RWPE2 (cell line): ENCODE measurements around the gene FAT2.

ENCODE experiments used
- ATAC-seq: fragments of 200-7000 bp; cut with Tn5 transposase; 3 replicates; pipeline ENCODE4 v1.9.1; 2021; ENCODE audit warnings: low read depth
- DNase-seq: peaks from one replicate; pipeline ENCODE4 v3.0.0-alpha.2; 2020; ENCODE audit warnings: low spot score
- H3K27ac ChIP-seq: fragments of 450-650 bp; 2 replicates; pipeline ENCODE4 v1.5.1; 2017; ENCODE audit warnings: mild to moderate bottlenecking; ENCODE audit not compliant: poor library complexity, severe bottlenecking
- H3K27me3 ChIP-seq: fragments of 250-450 bp; sonication (Bioruptor Pico); 2 replicates; pipeline ENCODE4 v1.5.1; 2021; ENCODE audit warnings: mild to moderate bottlenecking, moderate library complexity; ENCODE audit not compliant: insufficient read depth, poor library complexity, severe bottlenecking
- H3K36me3 ChIP-seq: fragments of 250-450 bp; sonication (Bioruptor Pico); 2 replicates; pipeline ENCODE4 v1.5.1; 2020; ENCODE audit warnings: low read depth, mild to moderate bottlenecking, moderate library complexity
- H3K4me1 ChIP-seq: fragments of 250-450 bp; sonication (Bioruptor Pico); 2 replicates; pipeline ENCODE4 v1.5.1; 2021; ENCODE audit warnings: mild to moderate bottlenecking, moderate library complexity; ENCODE audit not compliant: insufficient read depth, poor library complexity, severe bottlenecking
- H3K4me3 ChIP-seq: fragments of 250-450 bp; sonication (Bioruptor Pico); 2 replicates; pipeline ENCODE4 v1.5.1; 2021; ENCODE audit warnings: mild to moderate bottlenecking, moderate library complexity; ENCODE audit not compliant: severe bottlenecking
- H3K9me3 ChIP-seq: fragments of 250-450 bp; sonication (Bioruptor Pico); 2 replicates; pipeline ENCODE4 v1.5.1; 2021; ENCODE audit warnings: mild to moderate bottlenecking, moderate library complexity; ENCODE audit not compliant: severe bottlenecking
- CTCF ChIP-seq: fragments of 450-650 bp; IDR thresholded peaks from one replicate; pipeline ENCODE4 v1.5.1; 2017; ENCODE audit warnings: mild to moderate bottlenecking, moderate library complexity; ENCODE audit not compliant: poor library complexity, severe bottlenecking

The FAT2 gene

GRCh38 chr5:151553130-151553670 lies 37.9 kb downstream of the FAT2 start:
- Histone ChIP-seq H3K27ac (no peak overlapping the region), H3K27me3 (no peaks in the 10 kb centered on the region), H3K36me3 (peaks cover 99% of the 10 kb centered on the region), H3K9me3 (no peaks in the 10 kb centered on the region), H3K4me3 (no peak overlapping the region), H3K4me1 (no peaks in the 10 kb centered on the region)
- DNase-seq (no peak), ATAC-seq (no peak)
- TF ChIP-seq CTCF, result no peak

GRCh38 chr5:151551985-151552384 lies 39.1 kb downstream of the FAT2 start:
- H3K4me3 ChIP-seq, result no peak overlapping the region
- H3K4me1 ChIP-seq, result no peaks in the 10 kb centered on the region
- no peak for ATAC-seq
- no peak for TF ChIP-seq CTCF
- no peak overlapping the region for H3K27ac ChIP-seq
- no peaks in the 10 kb centered on the region for H3K9me3 ChIP-seq
- no peaks in the 10 kb centered on the region for H3K27me3 ChIP-seq
- DNase-seq, result no peak
- peaks cover 99% of the 10 kb centered on the region for H3K36me3 ChIP-seq

GRCh38 chr5:151550146-151550545 lies 41.0 kb downstream of the FAT2 start:
- Histone ChIP-seq H3K27me3 (no peaks in the 10 kb centered on the region), H3K9me3 (no peaks in the 10 kb centered on the region), H3K27ac (no peak overlapping the region), H3K4me1 (no peaks in the 10 kb centered on the region), H3K4me3 (no peak overlapping the region), H3K36me3 (peaks cover 100% of the 10 kb centered on the region)
- ATAC-seq (no peak), DNase-seq (no peak)
- TF ChIP-seq CTCF, result no peak

GRCh38 chr5:151549713-151550112 lies 41.4 kb downstream of the FAT2 start:
- no peak for ATAC-seq
- TF ChIP-seq CTCF, result no peak
- Histone ChIP-seq H3K4me3 (no peak overlapping the region), H3K27ac (no peak overlapping the region), H3K36me3 (peaks cover 100% of the 10 kb centered on the region), H3K4me1 (no peaks in the 10 kb centered on the region), H3K27me3 (no peaks in the 10 kb centered on the region), H3K9me3 (no peaks in the 10 kb centered on the region)
- no peak for DNase-seq

GRCh38 chr5:151547364-151547763 lies 43.8 kb downstream of the FAT2 start:
- no peaks in the 10 kb centered on the region for H3K9me3 ChIP-seq
- no peak for TF ChIP-seq CTCF
- H3K36me3 ChIP-seq, result peaks cover 92% of the 10 kb centered on the region
- no peaks in the 10 kb centered on the region for H3K27me3 ChIP-seq
- ATAC-seq (no peak), DNase-seq (no peak)
- no peaks in the 10 kb centered on the region for H3K4me1 ChIP-seq
- no peak overlapping the region for H3K27ac ChIP-seq
- H3K4me3 ChIP-seq, result no peak overlapping the region
